Urinary bladder (tissue), 4 donors: Measurements from ENCODE around the gene PARN. TPM values are rescaled to one million over a fixed set of nuclear protein-coding genes. Genes with fewer than 3 reads are reported as not detected.
"Not testable (repeated sequence)": the region's sequence is repeated elsewhere in the genome, so short reads cannot be mapped to it uniquely, and the experiment has no call there.

ENCODE experiments used
- DNase-seq: peaks from one replicate; pipeline ENCODE4 v3.0.0-alpha.2; 2015; ENCODE audit errors: extremely low spot score
- H3K27ac ChIP-seq: one replicate; pipeline ENCODE4 v1.5.1; 2013; ENCODE audit warnings: low read depth, mild to moderate bottlenecking, moderate library complexity
- H3K36me3 ChIP-seq: one replicate; pipeline ENCODE4 v1.6.1; 2013; ENCODE audit warnings: mild to moderate bottlenecking, moderate library complexity; ENCODE audit not compliant: insufficient read depth
- H3K4me1 ChIP-seq: one replicate; pipeline ENCODE4 v1.6.1; 2013; ENCODE audit warnings: mild to moderate bottlenecking, moderate library complexity; ENCODE audit not compliant: insufficient read depth
- H3K4me3 ChIP-seq: one replicate; pipeline ENCODE4 v1.5.1; 2013; ENCODE audit warnings: low read depth, low read length
- WGBS: extraction: QIAGEN DNeasy Blood & Tissue Kit; methylation state at CpG from one replicate; pipeline ENCODE4 v1.1.7; 2013; 5-methylcytosine and 5-hydroxymethylcytosine counted together
- polyA plus RNA-seq: library from polyadenylated mRNA; stranded (reverse); fragments of 200-250 nt; gene quantifications from one replicate; pipeline ENCODE4 v1.2.3, GENCODE V29; 2013
- total RNA-seq: library from RNA; depleted of rRNA; stranded (reverse); fragments of >200 nt; gene quantifications from one replicate; pipeline ENCODE4 v1.2.3, GENCODE V29; 2014
- donor health status: healthy with polysubstance abuse.
- donor health status: healthy.

PARN gene
- total and polyA plus RNA-seq, 2 donors: 25.8 to 37.4 TPM

GRCh38 chr16:14576069-14576468, 54.0 kb downstream of the PARN start:
- WGBS: 99% methylated on average over 3 of the region's 3 CpGs
- Histone ChIP-seq H3K36me3 (peaks cover 4% of the 10 kb centered on the region), H3K4me3 (no peak overlapping the region), H3K4me1 (no peaks in the 10 kb centered on the region), H3K27ac (no peak overlapping the region)
- DNase-seq: no peak

GRCh38 chr16:14574698-14575415, 55.2 kb downstream of the PARN start:
- not testable (repeated sequence) for H3K4me1 ChIP-seq, H3K27ac ChIP-seq, DNase-seq, H3K36me3 ChIP-seq, H3K4me3 ChIP-seq
- WGBS: over 99% methylated on average over 4 of the region's 4 CpGs

DNA sequence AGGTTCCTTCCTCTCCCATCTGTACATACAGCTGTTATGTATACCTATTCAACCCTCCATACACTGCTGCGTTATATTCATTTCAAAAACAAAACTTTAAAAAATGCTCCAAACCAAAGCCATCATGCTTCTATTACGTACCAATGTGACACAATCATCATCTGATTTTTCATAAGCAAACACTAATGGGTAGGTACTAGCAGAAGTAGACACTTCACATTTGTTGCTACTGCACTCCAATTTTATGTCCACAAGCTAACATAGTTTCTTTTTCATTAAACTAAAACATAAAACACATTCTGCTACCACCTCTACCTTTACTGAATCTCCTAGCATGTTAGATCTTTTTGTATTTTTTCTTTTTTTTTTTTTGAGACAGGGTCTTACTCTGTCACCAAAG, 57.5 kb downstream of the PARN start:
- WGBS: 96% methylated on average over 2 of the region's 2 CpGs
- Histone ChIP-seq H3K4me3 (no peak overlapping the region), H3K36me3 (no peaks in the 10 kb centered on the region), H3K27ac (no peak overlapping the region), H3K4me1 (no peaks in the 10 kb centered on the region)
- no peak for DNase-seq

- no peak for DNase-seq
- WGBS: 83% methylated on average over 4 of the region's 4 CpGs
- H3K36me3 ChIP-seq: no peaks in the 10 kb centered on the region
- H3K4me3 ChIP-seq: no peak overlapping the region
- no peak overlapping the region for H3K27ac ChIP-seq
- H3K4me1 ChIP-seq: no peaks in the 10 kb centered on the region
Observed at GRCh38 chr16:14569213-14569612, 60.8 kb downstream of the PARN start.

DNA sequence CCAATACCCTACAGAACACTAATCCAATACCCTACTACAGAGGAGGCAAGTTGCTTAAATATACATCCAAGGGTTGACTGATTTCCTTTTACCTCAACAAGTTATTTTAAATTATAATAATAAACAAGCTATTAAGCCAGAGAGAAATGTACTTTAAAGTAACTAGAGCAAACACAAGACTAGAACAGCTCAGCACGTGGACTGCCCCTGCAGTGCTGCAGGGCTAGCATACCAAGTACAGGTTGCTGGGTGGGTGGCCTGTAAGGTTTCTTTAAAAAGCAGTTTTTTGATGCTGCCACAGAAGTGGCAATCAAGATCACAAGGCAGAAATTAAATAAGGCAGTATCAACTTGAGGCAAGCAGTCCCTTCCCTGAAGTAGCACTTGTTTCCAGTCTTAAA, 63.5 kb downstream of the PARN start:
- Histone ChIP-seq H3K36me3 (no peaks in the 10 kb centered on the region), H3K27ac (no peak overlapping the region), H3K4me1 (no peaks in the 10 kb centered on the region), H3K4me3 (no peak overlapping the region)
- 81% methylated on average over 1 of the region's 1 CpG for WGBS
- DNase-seq: no peak

- Histone ChIP-seq H3K27ac (no peak overlapping the region), H3K4me3 (no peak overlapping the region), H3K36me3 (no peaks in the 10 kb centered on the region), H3K4me1 (no peaks in the 10 kb centered on the region)
- DNase-seq: no peak
- WGBS: 92% methylated on average over 2 of the region's 2 CpGs
Observed at GRCh38 chr16:14565688-14566025, 64.4 kb downstream of the PARN start.

- DNase-seq: no peak
- no peak overlapping the region for H3K27ac ChIP-seq
- WGBS: 31% methylated on average over 5 of the region's 5 CpGs
- H3K4me1 ChIP-seq: no peaks in the 10 kb centered on the region
- H3K36me3 ChIP-seq: no peaks in the 10 kb centered on the region
- no peak overlapping the region for H3K4me3 ChIP-seq
Observed at GRCh38 chr16:14564861-14565687, 65.0 kb downstream of the PARN start.

GRCh38 chr16:14564323-14564722, 65.7 kb downstream of the PARN start:
- WGBS: 65% methylated on average over 9 of the region's 9 CpGs
- Histone ChIP-seq H3K4me1 (no peaks in the 10 kb centered on the region), H3K4me3 (no peak overlapping the region), H3K27ac (no peak overlapping the region), H3K36me3 (no peaks in the 10 kb centered on the region)
- DNase-seq: no peak

DNA sequence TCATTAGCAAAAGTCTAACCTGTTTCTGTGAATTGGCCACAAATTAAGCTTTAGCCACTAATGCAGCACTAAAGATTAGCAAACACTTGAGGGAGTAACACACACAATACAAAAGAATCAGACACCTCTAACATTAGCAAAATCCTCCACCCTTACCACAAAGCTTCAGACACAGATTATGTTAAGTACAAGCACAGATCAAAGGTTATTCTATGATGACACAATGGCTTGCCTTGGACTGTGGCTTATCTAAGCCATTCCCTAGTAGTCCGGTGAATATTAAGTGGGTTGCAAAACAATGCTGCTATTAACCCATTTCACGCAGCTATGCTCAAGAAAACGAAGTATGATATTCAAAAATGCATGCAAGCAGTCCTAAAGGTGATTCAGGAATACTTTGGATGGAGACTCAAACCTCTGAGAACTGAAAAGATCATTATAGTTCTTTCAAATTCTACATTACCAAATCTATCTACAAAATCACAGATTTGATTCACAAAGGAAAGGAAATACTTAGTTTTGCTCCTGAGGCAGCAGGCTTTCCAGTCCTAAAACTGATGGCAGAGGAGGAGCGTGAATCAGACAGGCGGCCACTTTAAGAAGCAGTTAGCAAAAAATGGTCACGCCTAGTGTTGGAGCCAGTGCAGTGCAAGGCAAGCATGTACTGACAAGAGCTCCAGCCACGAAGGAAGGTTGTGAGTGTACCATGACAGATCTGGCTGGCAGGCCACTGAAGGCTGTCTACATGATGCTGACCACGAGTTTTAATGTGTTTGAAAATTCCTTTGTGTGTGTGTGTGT, 67.2 kb downstream of the PARN start:
- Histone ChIP-seq H3K4me1 (no peaks in the 10 kb centered on the region), H3K36me3 (no peaks in the 10 kb centered on the region), H3K4me3 (no peak overlapping the region), H3K27ac (no peak overlapping the region)
- 62% methylated on average over 8 of the region's 8 CpGs for WGBS
- no peak for DNase-seq

DNA sequence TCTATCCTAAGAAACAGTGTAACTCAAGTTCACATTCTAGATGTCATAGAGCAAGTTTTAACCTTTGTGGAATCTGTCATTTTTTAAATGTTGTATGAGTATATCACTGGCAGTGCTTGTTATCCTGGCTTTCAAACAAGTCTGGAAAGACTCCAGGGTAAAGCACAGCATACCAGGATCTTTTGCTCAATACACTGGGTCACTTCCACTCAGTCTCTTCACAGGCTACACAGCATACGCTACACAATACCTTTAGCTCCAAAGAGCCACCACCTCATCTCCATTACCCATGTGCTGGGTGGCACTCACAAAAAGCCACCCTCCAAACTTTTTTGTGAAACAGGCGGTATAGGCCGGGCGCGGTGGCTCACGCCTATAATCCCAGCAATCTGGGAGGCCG, 69.5 kb downstream of the PARN start:
- no peaks in the 10 kb centered on the region for H3K4me1 ChIP-seq
- DNase-seq: no peak
- H3K27ac ChIP-seq: no peak overlapping the region
- no peak overlapping the region for H3K4me3 ChIP-seq
- 98% methylated on average over 7 of the region's 7 CpGs for WGBS
- no peaks in the 10 kb centered on the region for H3K36me3 ChIP-seq

DNA sequence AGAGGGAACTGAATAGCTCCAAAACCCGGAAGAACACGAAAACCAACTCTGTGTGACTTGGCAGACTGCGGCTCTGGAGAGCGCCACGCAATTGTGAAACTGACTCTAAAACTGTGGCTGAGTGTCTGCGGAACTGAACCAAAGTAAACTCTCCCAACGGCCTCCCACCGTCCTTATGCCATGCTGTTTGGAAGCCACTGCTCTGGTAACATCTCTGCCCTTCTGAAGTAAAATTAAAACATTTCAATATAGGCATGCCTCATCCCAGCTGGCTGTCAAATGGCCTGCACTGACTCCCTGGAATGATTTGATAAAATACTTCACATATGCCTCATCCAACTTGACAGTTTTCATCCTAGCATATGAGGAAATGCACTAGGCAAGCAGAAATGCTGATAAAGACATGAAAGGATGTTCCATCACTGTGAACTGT, 70.2 kb downstream of the PARN start:
- 88% methylated on average over 8 of the region's 8 CpGs for WGBS
- Histone ChIP-seq H3K4me3 (no peak overlapping the region), H3K4me1 (no peaks in the 10 kb centered on the region), H3K36me3 (no peaks in the 10 kb centered on the region), H3K27ac (no peak overlapping the region)
- no peak for DNase-seq

DNA sequence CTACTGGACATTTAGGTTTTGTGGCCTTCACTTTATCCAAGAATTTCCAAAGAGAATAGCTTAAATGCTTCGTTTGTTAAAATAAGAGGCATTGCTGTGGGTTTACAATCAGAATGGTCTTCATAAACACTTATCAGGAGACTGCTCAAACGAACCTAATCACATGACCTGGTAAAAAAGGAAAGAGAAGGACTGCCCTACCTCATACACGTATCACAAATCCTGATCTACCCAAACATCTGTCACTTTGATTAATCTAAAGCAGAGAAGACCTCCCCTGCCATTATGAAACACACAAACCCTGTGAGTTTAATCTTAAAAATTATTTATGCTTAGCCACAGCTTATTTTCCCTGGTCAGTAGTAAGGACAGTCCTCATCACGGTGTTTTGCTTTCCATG, 76.6 kb downstream of the PARN start:
- no peak for DNase-seq
- Histone ChIP-seq H3K4me3 (no peak overlapping the region), H3K27ac (no peak overlapping the region), H3K36me3 (no peaks in the 10 kb centered on the region), H3K4me1 (no peaks in the 10 kb centered on the region)
- 70% methylated on average over 4 of the region's 4 CpGs for WGBS

DNA sequence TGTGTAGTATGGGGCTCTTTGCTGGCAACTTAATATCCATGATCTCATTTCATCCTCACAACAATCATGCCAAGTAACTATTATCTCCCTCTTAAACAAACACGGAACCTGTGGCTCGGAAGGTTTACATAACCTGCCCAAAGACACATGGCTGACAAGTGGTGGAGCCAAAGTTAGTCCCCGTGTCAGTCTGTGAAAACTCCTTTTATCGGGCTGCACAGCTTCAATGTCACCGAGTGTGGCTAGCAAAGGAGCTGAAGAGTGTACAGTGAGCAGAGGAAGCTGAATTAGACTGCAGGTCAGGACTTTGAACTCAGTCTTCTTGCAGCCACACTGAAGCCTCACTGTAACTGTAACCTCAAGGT, 80.3 kb downstream of the PARN start:
- 35% methylated on average over 5 of the region's 5 CpGs for WGBS
- DNase-seq: no peak
- Histone ChIP-seq H3K36me3 (no peaks in the 10 kb centered on the region), H3K27ac (no peak overlapping the region), H3K4me3 (no peak overlapping the region), H3K4me1 (no peaks in the 10 kb centered on the region)
